ENCODE data around the gene THAP3. TPM values are rescaled to one million over a fixed set of nuclear protein-coding genes. Genes with fewer than 3 reads are reported as not detected.

Gene THAP3
- total and polyA plus RNA-seq, 9 of the 15 experiments (the other 6 are each of a cell fraction or from before 2014, with no cell fraction given): 1.9 to 31.2 (median 18.2) TPM

- TF ChIP-seq MED1 (CRISPR knock-in tag; IDR thresholded peaks at IDR 0.05; ENCODE audit: borderline replicate concordance) (no peak), HSF4 (CRISPR knock-in tag; IDR thresholded peaks at IDR 0.05; ENCODE audit: borderline replicate concordance) (no peak), TEAD2 (tag; IDR thresholded peaks at IDR 0.05) (no peak), GABPA (tag; conservative IDR thresholded peaks at IDR 0.05; ENCODE audit: low read depth) (peak; percentile 18; the same call in 1 of the 2 replicates), SPI1 (IDR thresholded peaks at IDR 0.05; ENCODE audit: borderline replicate concordance, low read depth, low read length) (no peak), PHF8 (IDR thresholded peaks at IDR 0.05; ENCODE audit: borderline replicate concordance, low read length) (peak; percentile 76; the same call in 1 of the 2 replicates), MYNN (IDR thresholded peaks at IDR 0.05) (peak; percentile 82), MYNN (CRISPR knock-in tag; IDR thresholded peaks at IDR 0.05) (no peak), KDM4B (IDR thresholded peaks at IDR 0.05; ENCODE audit: borderline replicate concordance in 2 of 2, low read depth in 1 of 2) (0 out of 4 replicates have a peak, but pooled peaks of 1 of the 2 experiments have one; percentile 41), MCM7 (IDR thresholded peaks at IDR 0.05) (no peak), RAD21 (CRISPR knock-in tag; conservative IDR thresholded peaks at IDR 0.05 in 1 of 2, IDR thresholded peaks at IDR 0.05 in 1 of 2) (peak in 1 of 2 experiments; percentile 30; a peak in 2 of 4 replicates), E2F8 (IDR thresholded peaks at IDR 0.05; ENCODE audit: low read depth, partially characterized antibody) (peak; percentile 71), LEF1 (IDR thresholded peaks at IDR 0.05) (no peak; the same call in 1 of the 2 replicates), ZNF274 (IDR thresholded peaks at IDR 0.05; ENCODE audit: borderline replicate concordance, low read depth, low read length) (no peak), ZNF507 (tag; conservative IDR thresholded peaks at IDR 0.05) (no peak), E2F6 (IDR thresholded peaks at IDR 0.05; ENCODE audit: borderline replicate concordance in 1 of 2, extremely low read depth in 1 of 2, insufficient read depth in 1 of 2, insufficient read length in 1 of 2, low read depth in 1 of 2, low read length in 1 of 2, poor library complexity in 1 of 2, severe bottlenecking in 1 of 2) (peak in 1 of 2 experiments; percentile 19), GABPB1 (CRISPR knock-in tag; IDR thresholded peaks at IDR 0.05) (0 out of 2 replicates have a peak, but pooled peaks have one; percentile 34), VEZF1 (CRISPR knock-in tag; IDR thresholded peaks at IDR 0.05) (peak; percentile 84), U2AF1 (optimal IDR thresholded peaks at IDR 0.05; ENCODE audit: low read depth, low read length) (no peak), ZNF699 (CRISPR knock-in tag; IDR thresholded peaks at IDR 0.05; ENCODE audit: insufficient replicate concordance) (no peak), ZFP1 (CRISPR knock-in tag; IDR thresholded peaks at IDR 0.05) (no peak)
Measured at GRCh38 chr1:6624710-6625583, at the start of gene THAP3 (continued).

Measured in K562 (cell line).